WERI-Rb-1 (cell line): ENCODE results near the gene TCF15.
A peak's percentile ranks its signal among the peaks of the same experiment; 100 is the strongest.

ENCODE experiments used
- DNase-seq: peaks from one replicate; pipeline ENCODE4 v3.0.0-alpha.2; 2020
- H3K27ac ChIP-seq: fragments of 250-450 bp; sonication (Bioruptor Pico); 2 replicates; pipeline ENCODE4 v1.5.1; 2020; ENCODE audit warnings: mild to moderate bottlenecking, moderate library complexity
- H3K27me3 ChIP-seq: fragments of 250-450 bp; sonication (Bioruptor Pico); 2 replicates; pipeline ENCODE4 v1.5.1; 2021; ENCODE audit warnings: mild to moderate bottlenecking, low read depth, moderate library complexity; ENCODE audit not compliant: insufficient read depth, severe bottlenecking
- H3K36me3 ChIP-seq: fragments of 250-450 bp; sonication (Bioruptor Pico); 2 replicates; pipeline ENCODE4 v1.5.1; 2020; ENCODE audit warnings: mild to moderate bottlenecking, moderate library complexity
- H3K4me3 ChIP-seq: 2 replicates; pipeline ENCODE4 v1.5.1; 2011; ENCODE audit warnings: low read depth, mild to moderate bottlenecking, control low read depth, low read length
- H3K9me3 ChIP-seq: fragments of 250-450 bp; sonication (Bioruptor Pico); 2 replicates; pipeline ENCODE4 v1.5.1; 2021; ENCODE audit warnings: mild to moderate bottlenecking, moderate library complexity; ENCODE audit not compliant: severe bottlenecking
- TF ChIP-seq, protein P1 (sequence below): IDR thresholded peaks from 2 replicates; pipeline ENCODE4 v1.5.1; 2011; ENCODE audit warnings: low read depth, mild to moderate bottlenecking, control low read depth, inconsistent platforms, low read length

The TCF15 gene

DNA sequence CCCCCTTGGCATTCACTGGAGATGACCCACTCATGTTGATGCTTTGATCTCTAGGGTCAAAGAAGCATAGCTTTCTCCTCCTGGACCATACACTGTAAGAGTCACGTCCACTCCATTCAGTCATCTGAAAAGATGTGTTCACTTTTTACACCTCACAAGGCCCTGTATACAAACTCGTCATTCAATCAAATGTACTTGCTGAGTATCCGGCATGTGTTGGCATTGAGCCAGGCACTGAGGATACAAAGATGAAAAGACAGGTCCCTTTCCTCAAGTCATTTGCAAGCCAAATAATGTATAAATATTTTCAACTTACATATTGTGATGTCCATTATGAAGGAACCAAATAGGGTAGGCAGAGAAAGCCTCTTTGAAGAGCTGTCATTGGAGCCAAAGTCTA, 34.0 kb downstream of the TCF15 start:
- Histone ChIP-seq H3K4me3 (no peak overlapping the region), H3K27me3 (no peaks in the 10 kb centered on the region), H3K27ac (peak overlapping the region; percentile 96), H3K9me3 (no peaks in the 10 kb centered on the region), H3K36me3 (no peaks in the 10 kb centered on the region)
- DNase-seq, result no peak
- TF ChIP-seq, protein P1, sequence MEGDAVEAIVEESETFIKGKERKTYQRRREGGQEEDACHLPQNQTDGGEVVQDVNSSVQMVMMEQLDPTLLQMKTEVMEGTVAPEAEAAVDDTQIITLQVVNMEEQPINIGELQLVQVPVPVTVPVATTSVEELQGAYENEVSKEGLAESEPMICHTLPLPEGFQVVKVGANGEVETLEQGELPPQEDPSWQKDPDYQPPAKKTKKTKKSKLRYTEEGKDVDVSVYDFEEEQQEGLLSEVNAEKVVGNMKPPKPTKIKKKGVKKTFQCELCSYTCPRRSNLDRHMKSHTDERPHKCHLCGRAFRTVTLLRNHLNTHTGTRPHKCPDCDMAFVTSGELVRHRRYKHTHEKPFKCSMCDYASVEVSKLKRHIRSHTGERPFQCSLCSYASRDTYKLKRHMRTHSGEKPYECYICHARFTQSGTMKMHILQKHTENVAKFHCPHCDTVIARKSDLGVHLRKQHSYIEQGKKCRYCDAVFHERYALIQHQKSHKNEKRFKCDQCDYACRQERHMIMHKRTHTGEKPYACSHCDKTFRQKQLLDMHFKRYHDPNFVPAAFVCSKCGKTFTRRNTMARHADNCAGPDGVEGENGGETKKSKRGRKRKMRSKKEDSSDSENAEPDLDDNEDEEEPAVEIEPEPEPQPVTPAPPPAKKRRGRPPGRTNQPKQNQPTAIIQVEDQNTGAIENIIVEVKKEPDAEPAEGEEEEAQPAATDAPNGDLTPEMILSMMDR, result no peak

DNA sequence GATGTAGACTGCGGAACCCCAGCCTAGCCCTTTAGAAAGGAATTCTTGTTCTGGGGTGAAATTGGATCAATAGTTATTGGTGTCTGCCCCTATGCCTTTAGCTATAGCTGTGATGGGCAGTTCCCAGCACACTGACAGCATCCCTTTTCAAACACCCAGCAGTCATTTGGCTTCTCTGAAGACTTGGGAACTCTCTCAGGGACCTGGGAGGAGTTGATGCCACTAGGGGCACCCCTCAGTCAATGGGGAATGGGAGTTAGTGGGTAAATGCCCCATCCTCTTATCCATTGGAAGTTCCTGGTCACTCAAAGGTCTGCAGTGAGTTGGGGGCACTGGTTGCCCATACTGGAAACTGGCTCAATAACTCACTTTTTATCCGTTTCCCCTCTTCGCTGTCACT, 34.9 kb downstream of the TCF15 start:
- no peak for DNase-seq

DNA sequence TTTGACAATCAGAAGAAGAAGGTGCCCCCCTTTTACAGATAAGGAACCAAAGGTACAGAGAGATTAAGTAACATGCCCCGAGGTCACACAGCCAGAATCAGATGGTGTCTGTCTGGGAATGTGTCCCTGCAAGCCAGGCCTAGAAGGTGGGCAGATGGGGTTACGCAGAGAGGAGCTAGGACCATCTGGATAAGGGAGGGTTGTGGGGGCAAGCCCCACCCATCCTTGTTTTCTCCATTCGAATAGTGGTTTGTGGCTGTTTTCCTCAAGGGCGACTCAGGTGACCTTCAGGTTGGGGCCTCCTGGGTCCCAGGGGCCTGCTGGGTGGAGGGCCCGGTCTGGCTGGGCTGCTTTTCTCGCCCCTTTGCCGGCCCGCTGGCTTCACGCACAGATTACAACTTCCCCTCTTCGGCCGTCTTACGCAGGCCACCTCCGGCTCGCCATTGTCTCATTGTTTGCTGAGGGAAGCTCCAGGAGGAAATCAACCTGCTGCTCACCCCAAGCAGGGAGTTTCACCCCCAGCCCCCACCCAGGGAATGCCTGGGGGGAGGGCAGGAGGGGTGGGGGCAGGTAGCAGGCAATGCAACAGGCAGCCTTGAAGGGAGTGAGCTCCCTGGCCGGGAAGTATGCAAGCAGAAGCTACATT, 35.7 kb downstream of the TCF15 start:
- Histone ChIP-seq H3K36me3 (no peaks in the 10 kb centered on the region), H3K27ac (peak overlapping the region; percentile 87), H3K27me3 (no peaks in the 10 kb centered on the region), H3K9me3 (no peaks in the 10 kb centered on the region), H3K4me3 (peak overlapping the region; percentile 24; the same call in 1 of the 2 replicates)
- DNase-seq, result peak; percentile 85
- TF ChIP-seq, protein P1, result no peak

More for the DNA sequence above, 34.9 kb downstream of the TCF15 start:
- no peaks in the 10 kb centered on the region for H3K9me3 ChIP-seq
- H3K27me3 ChIP-seq, result no peaks in the 10 kb centered on the region
- H3K36me3 ChIP-seq, result no peaks in the 10 kb centered on the region
- TF ChIP-seq, protein P1, result peak; percentile 36; the same call in 1 of the 2 replicates
- H3K4me3 ChIP-seq, result no peak overlapping the region
- peak overlapping the region; percentile 87 for H3K27ac ChIP-seq

DNA sequence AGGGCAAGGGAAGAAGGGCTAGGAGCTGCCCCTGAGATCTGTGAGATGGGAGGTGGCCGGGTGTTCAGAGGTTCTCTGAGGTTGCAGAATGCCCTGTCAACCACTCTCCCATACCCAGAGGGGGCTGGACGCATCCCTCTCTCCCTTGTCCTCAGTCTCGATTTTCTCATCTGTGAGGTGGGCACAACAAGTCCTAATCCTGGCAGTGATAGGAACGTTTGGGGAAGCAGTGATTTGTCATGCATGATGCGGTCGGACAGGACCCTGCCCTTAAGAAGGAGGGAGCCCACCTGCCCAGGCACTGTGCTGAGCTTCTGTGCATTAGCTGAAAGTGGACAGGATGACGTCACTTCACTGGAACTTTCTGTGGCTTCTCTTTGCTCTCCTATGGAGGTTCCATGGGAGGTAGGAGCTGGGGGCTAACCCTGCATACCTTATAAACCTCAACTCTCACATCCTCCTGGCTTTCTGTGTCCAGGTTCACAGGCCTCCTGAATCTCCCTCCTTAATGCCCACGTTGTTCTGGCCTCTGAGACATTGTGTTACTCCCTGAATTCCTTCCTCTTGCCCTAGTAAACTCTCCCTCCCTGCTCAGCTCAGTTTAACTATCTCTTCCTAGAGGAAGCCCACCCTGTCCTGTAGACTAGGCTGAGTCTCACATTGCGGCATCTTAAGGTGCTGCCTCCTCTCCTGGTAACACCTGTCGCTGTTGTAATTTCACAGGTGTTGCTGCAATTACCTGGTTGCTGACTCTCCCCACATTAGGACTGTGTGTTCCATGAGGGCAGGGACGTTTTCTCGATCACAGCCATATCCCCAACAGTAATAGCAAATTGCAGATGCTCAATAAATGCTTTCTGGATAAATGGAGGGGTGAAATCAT, 36.5 kb downstream of the TCF15 start:
- H3K27me3 ChIP-seq, result no peaks in the 10 kb centered on the region
- no peaks in the 10 kb centered on the region for H3K9me3 ChIP-seq
- H3K36me3 ChIP-seq, result no peaks in the 10 kb centered on the region
- TF ChIP-seq, protein P1, result no peak
- H3K27ac ChIP-seq, result peak overlapping the region; percentile 87
- DNase-seq, result no peak
- H3K4me3 ChIP-seq, result no peak overlapping the region

DNA sequence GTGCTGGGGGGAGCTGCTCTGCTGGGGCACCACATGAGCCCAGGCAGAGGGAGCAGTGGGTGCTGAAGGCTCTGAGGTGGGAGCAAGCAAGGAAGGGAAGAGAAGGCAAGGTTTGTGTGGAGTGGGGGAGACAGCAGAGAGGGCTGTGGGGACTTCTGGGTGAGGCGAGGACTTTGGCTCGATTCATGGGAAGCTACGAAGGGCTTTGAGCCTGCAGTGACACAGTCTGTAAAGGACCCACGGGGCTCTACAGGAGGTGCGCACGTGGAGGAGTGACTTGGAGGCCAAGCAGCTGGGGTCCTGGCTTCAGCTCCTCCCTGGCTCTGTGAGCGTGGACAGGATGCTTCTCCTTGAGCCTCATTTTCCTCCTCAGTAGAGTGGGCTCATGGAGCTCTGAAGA, 37.4 kb downstream of the TCF15 start:
- Histone ChIP-seq H3K27me3 (no peaks in the 10 kb centered on the region), H3K36me3 (no peaks in the 10 kb centered on the region), H3K4me3 (no peak overlapping the region), H3K9me3 (no peaks in the 10 kb centered on the region), H3K27ac (peak overlapping the region; percentile 87)
- TF ChIP-seq, protein P1, result no peak
- no peak for DNase-seq
